Stimulated activated CD8-positive, alpha-beta memory T cell treated with anti-CD3 and anti-CD28 coated beads, Interleukin-4, amount 100 ng/mL, for 24 hours (primary cell): ENCODE results near the gene KCND3.

ENCODE experiments used
- DNase-seq: peaks from one replicate; pipeline ENCODE4 v3.0.0-alpha.2; 2020; ENCODE audit warnings: low read depth

KCND3 gene

GRCh38 chr1:111880881-111881837 is 108.3 kb downstream of the KCND3 start:
- no peak for DNase-seq

DNA sequence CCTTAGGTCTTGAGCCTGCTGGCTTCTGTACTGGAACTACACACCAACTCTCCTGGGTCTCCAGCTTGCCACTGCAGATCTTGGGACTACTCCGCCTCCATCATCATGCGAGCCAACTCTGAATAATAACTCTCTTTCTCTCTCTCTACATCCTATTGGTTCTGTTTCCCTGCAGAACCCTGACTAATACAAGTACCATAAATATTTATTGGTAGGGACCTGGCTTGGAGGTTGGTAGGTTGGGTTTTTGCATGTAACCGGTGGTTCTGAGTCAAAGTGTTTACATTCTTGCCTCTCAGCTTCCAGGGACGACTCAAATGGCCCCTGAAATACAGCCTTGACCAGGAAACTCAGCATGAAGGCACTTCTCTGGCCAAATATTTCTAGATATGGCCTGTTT is 110.4 kb downstream of the KCND3 start:
- no peak for DNase-seq

- no peak for DNase-seq
Measured at GRCh38 chr1:111878649-111879048, 110.8 kb downstream of the KCND3 start.

DNA sequence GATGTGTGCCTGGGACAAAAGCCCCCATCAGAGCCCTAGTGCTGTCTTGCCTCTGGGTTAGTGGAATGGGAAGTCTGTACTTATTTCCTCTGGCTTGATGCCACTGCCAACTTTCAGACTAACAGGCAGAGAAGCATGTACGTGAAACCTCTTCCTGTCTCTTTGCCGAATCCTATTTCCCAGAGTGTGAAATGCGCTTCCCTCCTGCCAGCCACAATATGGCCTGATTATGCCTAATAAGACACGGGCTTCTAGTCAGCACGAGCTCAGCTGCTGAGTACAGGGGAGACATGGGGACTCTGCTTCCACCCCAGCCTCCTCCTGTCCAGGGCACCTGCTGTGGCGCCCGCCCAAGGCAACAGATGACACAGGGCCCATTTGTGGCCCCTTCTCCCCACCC is 111.4 kb downstream of the KCND3 start:
- no peak for DNase-seq

DNA sequence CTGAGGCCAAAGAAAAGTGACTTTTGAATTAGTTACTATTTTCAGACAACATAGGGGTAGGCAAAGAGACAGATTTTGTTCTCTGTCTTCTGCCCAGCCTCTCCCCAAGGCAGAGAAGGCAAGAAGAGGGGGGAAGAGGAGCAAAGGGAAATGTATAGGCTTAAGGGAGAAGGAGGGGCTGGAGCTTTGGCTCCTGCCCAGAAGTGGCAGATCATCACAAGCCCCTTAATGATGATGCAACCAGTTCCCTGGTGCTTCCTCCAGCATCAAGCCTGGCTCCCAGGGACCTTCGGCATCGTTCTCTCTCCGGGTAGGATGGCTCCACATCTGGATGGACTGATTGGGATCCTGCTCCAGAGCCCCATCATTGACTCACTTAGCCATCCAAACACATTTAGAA is 112.8 kb downstream of the KCND3 start:
- DNase-seq = no peak

- DNase-seq = no peak
Measured at GRCh38 chr1:111875640-111876039, 113.8 kb downstream of the KCND3 start.

DNA sequence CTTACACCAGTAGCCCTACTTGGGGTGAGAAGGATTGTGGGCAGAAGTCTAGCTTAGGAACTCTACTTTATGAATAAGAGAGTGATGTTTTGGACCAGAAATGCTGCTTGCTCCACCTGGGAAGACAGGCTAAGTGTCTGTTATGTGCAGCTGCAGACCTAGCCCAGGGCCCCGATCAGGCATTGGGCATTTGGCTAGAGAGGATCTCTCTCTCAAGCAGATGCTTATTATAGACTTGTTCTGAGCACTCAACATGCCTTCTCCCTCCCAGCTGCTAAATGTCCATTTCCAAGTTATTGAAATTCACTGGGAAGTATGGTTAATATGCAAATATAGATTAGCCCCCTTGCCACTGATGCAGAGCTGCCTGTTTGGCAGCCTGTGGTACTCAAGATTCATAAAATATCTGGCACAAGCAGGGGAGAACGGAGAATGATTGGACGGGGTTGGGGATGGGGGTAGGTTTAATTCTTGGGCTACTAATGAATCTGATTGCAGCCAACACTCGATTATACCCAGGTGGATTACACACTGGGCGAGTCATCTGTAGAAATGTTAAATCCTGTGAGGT is 115.9 kb downstream of the KCND3 start:
- DNase-seq = no peak

GRCh38 chr1:111870181-111870580 is 119.3 kb downstream of the KCND3 start:
- no peak for DNase-seq

DNA sequence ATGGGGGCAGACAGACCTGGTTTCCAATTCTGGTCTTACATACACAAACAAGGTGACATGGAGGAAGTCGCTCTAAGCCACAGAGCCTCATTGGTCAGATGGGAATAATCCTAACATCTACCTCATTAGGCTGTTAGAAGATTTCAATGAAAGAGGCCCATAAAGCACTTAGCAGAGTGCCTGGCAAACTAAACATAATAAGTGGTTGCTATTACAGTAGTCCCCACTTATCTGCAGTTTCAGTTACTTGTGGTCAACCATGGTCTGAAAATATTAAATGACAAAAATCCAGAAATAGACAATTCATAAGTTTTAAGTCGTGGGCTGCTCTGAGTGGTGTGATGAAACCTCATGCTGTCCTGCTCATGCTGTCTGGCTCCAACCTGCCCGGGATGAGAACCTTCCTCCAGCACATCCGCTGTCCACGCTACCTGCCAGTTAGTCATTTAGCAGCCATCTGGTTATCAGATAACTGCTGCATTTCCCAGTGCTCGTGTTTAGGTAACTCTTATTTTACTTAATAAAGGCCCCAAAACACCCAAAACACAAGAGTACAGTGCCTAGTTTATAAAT is 121.5 kb downstream of the KCND3 start:
- no peak for DNase-seq

- no peak for DNase-seq
Measured at GRCh38 chr1:111864862-111865261, 124.6 kb downstream of the KCND3 start.

DNA sequence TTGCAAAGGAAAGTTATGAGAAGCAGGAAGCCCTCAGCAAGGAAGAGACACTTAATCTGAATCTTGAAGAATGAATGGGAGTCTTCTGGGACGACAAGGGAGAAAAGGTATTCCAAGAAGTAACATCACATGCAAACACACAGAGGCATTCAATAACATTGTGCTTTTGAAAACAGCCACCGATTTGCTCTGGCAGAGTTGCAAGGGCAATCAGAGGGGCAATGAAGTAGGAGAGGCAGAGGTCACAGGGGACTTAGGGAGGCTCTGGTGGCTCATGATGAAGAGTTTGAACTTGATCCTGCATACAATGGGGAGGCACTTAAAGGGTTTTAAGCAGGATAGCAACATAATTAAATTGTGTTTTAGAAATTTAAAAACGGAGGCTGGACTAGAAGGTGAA is 126.1 kb downstream of the KCND3 start:
- no peak for DNase-seq

- DNase-seq = no peak
Measured at GRCh38 chr1:111862599-111862998, 126.9 kb downstream of the KCND3 start.

DNA sequence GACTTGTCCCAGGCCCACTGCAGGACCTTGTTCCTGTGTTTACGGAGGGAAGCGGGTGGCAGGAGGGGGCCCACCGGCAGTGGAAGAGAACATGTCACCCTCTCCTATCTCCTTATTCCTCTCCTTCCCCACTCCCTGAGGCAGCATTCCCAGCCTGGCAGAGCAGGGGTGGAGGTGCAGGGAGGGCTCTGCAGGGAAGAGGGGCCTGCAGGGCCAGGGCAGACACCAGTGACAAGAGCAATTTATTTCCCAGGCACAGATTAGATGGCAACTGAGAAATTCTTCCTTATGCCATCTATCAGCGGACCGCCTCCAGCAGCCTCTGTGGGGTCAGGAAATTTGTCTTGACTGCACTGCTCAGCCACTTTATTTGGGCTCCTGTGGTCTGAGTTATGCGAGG is 127.9 kb downstream of the KCND3 start:
- DNase-seq = no peak

GRCh38 chr1:111857194-111857651 is 132.2 kb downstream of the KCND3 start:
- no peak for DNase-seq

- DNase-seq = no peak
Measured at GRCh38 chr1:111856411-111857185, 132.9 kb downstream of the KCND3 start.

- no peak for DNase-seq
Measured at GRCh38 chr1:111855260-111855659, 134.2 kb downstream of the KCND3 start.

- DNase-seq = no peak
Measured at GRCh38 chr1:111852261-111852721, 137.2 kb downstream of the KCND3 start.

- no peak for DNase-seq
Measured at GRCh38 chr1:111851552-111851951, 137.9 kb downstream of the KCND3 start.

- DNase-seq = no peak
Measured at GRCh38 chr1:111850109-111850508, 139.4 kb downstream of the KCND3 start.

DNA sequence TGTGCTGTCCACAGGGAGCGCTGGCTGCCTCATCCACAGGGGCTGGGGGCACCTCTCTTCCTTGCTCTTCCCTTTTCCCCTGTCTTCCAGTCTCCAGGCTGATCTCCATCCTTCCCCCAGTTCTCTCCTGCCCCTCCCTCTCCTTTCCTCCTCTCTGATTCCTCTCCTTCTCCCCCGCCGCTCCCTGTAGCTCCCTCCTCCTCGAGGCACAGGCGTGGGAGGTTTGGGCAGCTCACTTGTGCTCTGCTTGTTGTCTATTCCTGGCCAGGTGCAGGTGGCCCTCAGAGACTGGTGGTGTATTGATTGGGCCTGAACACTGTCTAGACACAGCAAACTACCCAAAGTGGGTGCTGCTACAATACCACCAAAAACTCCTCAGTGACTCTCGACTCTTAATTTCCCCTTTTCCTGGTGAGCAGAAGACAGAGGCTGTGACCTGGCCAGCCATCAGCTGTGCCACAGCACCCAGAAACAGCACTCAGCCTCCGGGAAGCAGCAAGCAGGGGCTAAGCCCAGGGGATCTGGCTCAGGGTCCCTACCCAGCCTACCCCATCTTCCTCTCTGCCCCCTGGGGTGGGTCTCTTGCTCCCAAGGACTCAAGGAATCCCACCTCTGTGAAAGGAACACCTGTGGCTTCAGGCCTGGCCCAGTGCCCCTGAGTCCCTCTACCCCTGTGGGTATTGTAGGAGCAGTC is 140.5 kb downstream of the KCND3 start:
- no peak for DNase-seq

DNA sequence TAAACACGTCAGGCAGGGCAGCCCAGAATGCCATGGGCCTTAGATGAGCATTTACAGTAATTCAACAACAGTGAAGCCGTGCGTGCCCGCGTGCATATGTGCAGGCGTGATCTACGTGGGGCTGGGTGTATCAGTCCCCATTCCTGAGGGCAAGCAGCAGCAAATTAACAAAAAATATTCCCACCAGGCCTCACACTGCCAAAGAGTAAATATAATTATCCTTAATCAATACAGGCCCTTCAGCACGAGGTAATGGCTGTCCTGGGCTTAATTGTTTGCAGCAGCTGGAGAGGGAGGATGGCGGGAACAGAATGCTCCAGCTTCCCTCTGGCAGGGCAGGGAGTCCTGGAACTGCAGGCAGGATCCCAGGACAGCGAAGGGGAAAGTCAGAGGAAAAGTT is 142.0 kb downstream of the KCND3 start:
- no peak for DNase-seq

DNA sequence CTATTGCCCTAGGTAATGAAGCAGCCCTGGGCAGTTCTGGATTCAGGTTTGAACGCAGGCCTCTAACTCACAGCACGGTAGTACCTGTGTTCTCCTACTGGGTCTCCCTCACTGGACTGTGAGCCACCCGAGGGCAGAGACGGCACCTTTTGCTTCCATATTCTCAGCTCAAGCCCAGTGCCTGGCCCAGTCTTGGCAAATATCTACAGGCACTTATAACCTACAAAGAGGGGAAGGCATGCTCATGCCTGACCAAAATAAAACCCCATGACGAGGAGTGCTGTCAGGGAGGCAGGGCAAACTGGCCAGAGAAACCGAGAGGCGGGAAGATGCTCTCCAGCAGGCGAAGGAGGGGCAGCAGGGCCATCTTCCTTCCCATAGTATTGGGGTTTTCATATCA is 142.6 kb downstream of the KCND3 start:
- DNase-seq = no peak
